ENCODE data around the gene SLC35G3.

GRCh38 chr17:35240861-35241260 lies 46.7 kb upstream of the SLC35G3 start:
- TF ChIP-seq CTCF (conservative IDR thresholded peaks at IDR 0.05): no peak
- TF ChIP-seq EZH2 (IDR thresholded peaks at IDR 0.05; ENCODE audit: low read depth): no peak

Data from PC-9 (cell line).